Stimulated activated naive CD8-positive, alpha-beta T cell treated with anti-CD3 and anti-CD28 coated beads, Interleukin-15, amount 100 ng/mL, for 72 hours (primary cell): Measurements from ENCODE around the gene WWTR1.

Experiments
- ATAC-seq: fragments of 150-1000 bp; cut with Tn5 transposase; 2 replicates; pipeline ENCODE4 v1.10.0; 2021; ENCODE audit warnings: mild to moderate bottlenecking, moderate library complexity
- DNase-seq, 2 donors: peaks; one replicate each; pipeline ENCODE4 v3.0.0; 2021 to 2022
- H3K27ac Mint-ChIP-seq, 2 donors: one replicate each; pipeline ENCODE4 v1.8.0; 2022; ENCODE audit warnings: mild to moderate bottlenecking in 2 of 2, mixed read lengths in 2 of 2, moderate library complexity in 2 of 2
- H3K27me3 Mint-ChIP-seq: one replicate; pipeline ENCODE4 v1.8.0; 2022; ENCODE audit warnings: mixed read lengths
- H3K4me1 Mint-ChIP-seq: one replicate; pipeline ENCODE4 v1.8.0; 2022; ENCODE audit warnings: mild to moderate bottlenecking, mixed read lengths
- H3K4me3 Mint-ChIP-seq, 2 donors: one replicate each; pipeline ENCODE4 v1.8.0; 2022; ENCODE audit warnings: mild to moderate bottlenecking in 2 of 2, mixed read lengths in 2 of 2, moderate library complexity in 1 of 2
- H3K9me3 Mint-ChIP-seq, 2 donors: one replicate each; pipeline ENCODE4 v1.8.0; 2022; ENCODE audit warnings: mixed read lengths in 2 of 2

Gene WWTR1

GRCh38 chr3:149575961-149576564, 81.8 kb downstream of the WWTR1 start:
- H3K27ac Mint-ChIP-seq = peak overlapping the region in 1 of 2 donors; percentile 12
- peaks cover 24% of the 10 kb centered on the region for H3K4me1 Mint-ChIP-seq
- ATAC-seq (peak; percentile 48), DNase-seq (no peak)
- H3K9me3 Mint-ChIP-seq = no peaks in the 10 kb centered on the region
- peaks cover 13% of the 10 kb centered on the region for H3K27me3 Mint-ChIP-seq
- no peak overlapping the region for H3K4me3 Mint-ChIP-seq

- Mint-ChIP-seq H3K4me3 (no peak overlapping the region), H3K9me3 (no peaks in the 10 kb centered on the region)
- no peak for ATAC-seq
Measured at GRCh38 chr3:149575213-149575960, 82.4 kb downstream of the WWTR1 start.

DNA sequence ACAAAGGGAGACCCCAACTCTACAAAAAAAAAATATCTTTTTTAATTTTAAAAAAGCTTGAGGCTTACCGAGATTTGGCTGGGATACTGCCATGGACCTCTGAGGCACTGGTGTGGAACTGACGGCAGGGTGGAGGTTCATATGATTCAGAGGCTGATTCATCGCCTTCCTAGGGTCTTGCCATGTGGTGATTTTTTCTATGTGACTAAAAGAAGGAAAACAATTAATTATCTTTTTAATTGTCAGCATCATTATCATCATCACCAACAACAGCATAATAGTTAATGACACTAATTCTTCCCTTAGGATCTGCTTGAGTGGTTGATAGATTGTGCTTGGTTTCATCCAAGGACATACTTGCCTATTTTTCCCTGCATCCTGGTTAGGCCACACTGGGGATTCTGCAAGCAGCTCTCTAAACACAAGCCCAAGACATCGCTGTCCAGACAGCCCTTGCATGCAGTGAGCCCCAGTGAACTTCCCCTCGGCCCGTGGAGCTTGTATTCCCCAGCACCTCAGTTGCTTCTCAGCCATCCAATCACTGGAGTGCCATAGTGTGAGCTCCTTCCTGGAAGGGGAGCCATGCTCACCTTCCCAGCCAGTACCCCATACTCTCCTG, 84.9 kb downstream of the WWTR1 start:
- Mint-ChIP-seq H3K27me3 (peaks cover 4% of the 10 kb centered on the region), H3K27ac (no peak overlapping the region), H3K4me1 (peaks cover 15% of the 10 kb centered on the region), H3K4me3 (no peak overlapping the region), H3K9me3 (no peaks in the 10 kb centered on the region)
- DNase-seq (no peak), ATAC-seq (no peak)

More at GRCh38 chr3:149575213-149575960, 82.4 kb downstream of the WWTR1 start:
- peaks cover 8% of the 10 kb centered on the region for H3K27me3 Mint-ChIP-seq
- no peak overlapping the region for H3K27ac Mint-ChIP-seq
- DNase-seq = no peak
- H3K4me1 Mint-ChIP-seq = peaks cover 24% of the 10 kb centered on the region

GRCh38 chr3:149571381-149571780, 86.4 kb downstream of the WWTR1 start:
- ATAC-seq = no peak
- peaks cover 12% of the 10 kb centered on the region for H3K4me1 Mint-ChIP-seq
- H3K27me3 Mint-ChIP-seq = no peaks in the 10 kb centered on the region
- no peak overlapping the region for H3K4me3 Mint-ChIP-seq
- H3K27ac Mint-ChIP-seq = no peak overlapping the region
- no peaks in the 10 kb centered on the region for H3K9me3 Mint-ChIP-seq
- no peak for DNase-seq

- Mint-ChIP-seq H3K27ac (no peak overlapping the region), H3K9me3 (no peaks in the 10 kb centered on the region), H3K4me3 (no peak overlapping the region), H3K4me1 (peaks cover 6% of the 10 kb centered on the region), H3K27me3 (no peaks in the 10 kb centered on the region)
- DNase-seq = no peak
- ATAC-seq = no peak
Measured at GRCh38 chr3:149570016-149570415, 87.8 kb downstream of the WWTR1 start.

GRCh38 chr3:149567381-149567780, 90.4 kb downstream of the WWTR1 start:
- Mint-ChIP-seq H3K4me3 (no peak overlapping the region), H3K27ac (no peak overlapping the region), H3K9me3 (no peaks in the 10 kb centered on the region), H3K4me1 (no peaks in the 10 kb centered on the region), H3K27me3 (no peaks in the 10 kb centered on the region)
- ATAC-seq (no peak), DNase-seq (no peak)

- Mint-ChIP-seq H3K27me3 (no peaks in the 10 kb centered on the region), H3K9me3 (no peaks in the 10 kb centered on the region), H3K4me3 (no peak overlapping the region), H3K27ac (no peak overlapping the region), H3K4me1 (no peaks in the 10 kb centered on the region)
- no peak for ATAC-seq
- DNase-seq = no peak
Measured at GRCh38 chr3:149566292-149566975, 91.4 kb downstream of the WWTR1 start.

GRCh38 chr3:149564079-149564478, 93.7 kb downstream of the WWTR1 start:
- Mint-ChIP-seq H3K4me1 (no peaks in the 10 kb centered on the region), H3K27ac (no peak overlapping the region), H3K27me3 (peaks cover 11% of the 10 kb centered on the region), H3K4me3 (no peak overlapping the region), H3K9me3 (no peaks in the 10 kb centered on the region)
- DNase-seq (no peak), ATAC-seq (no peak)

DNA sequence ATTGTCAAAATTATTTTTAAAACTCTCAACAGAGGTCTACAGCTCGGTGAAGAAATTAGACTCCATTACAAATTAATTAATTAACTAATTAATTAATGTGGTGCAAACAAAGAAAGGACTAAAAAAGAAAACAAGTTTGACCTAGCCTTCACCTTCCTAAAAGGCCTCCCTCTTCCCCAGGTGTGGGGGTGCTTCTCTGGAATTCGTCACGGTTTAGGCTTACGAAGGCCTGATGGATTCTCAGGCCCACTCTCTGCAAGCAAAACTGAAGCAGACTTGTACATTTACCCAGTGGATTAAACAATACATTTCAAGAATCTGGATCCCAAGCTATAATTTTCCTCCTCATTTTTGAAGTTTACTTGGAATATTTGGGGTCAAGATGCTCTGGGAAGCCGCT, 94.7 kb downstream of the WWTR1 start:
- Mint-ChIP-seq H3K27ac (no peak overlapping the region), H3K4me1 (no peaks in the 10 kb centered on the region), H3K4me3 (no peak overlapping the region), H3K27me3 (peaks cover 17% of the 10 kb centered on the region), H3K9me3 (no peaks in the 10 kb centered on the region)
- DNase-seq (no peak), ATAC-seq (no peak)

DNA sequence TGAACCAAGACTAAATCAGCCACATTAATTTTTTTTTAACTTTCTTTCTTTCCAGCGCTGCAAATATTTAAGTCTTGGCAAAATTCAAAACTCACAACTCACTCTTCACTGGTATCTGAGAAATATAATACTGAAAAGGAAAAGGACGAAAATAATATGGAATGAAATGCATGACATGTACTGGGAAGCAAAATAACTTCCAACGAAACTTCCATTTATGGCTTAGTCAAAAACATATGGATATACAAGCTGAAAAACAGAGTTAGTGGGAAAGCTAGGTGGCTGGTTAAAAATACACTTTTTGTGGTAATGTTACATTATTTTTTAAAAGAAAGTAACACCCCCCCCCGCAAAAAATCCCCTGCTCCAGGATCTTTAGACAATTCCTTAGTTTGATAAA, 97.2 kb downstream of the WWTR1 start:
- H3K27ac Mint-ChIP-seq = no peak overlapping the region
- DNase-seq (no peak), ATAC-seq (no peak)
- no peaks in the 10 kb centered on the region for H3K9me3 Mint-ChIP-seq
- no peak overlapping the region for H3K4me3 Mint-ChIP-seq
- peaks cover 17% of the 10 kb centered on the region for H3K27me3 Mint-ChIP-seq
- no peaks in the 10 kb centered on the region for H3K4me1 Mint-ChIP-seq

- Mint-ChIP-seq H3K9me3 (no peaks in the 10 kb centered on the region), H3K27ac (no peak overlapping the region), H3K27me3 (peaks cover 17% of the 10 kb centered on the region)
Measured at GRCh38 chr3:149560001-149560400, 97.8 kb downstream of the WWTR1 start.

GRCh38 chr3:149559525-149559924, 98.3 kb downstream of the WWTR1 start:
- no peak for DNase-seq
- peaks cover 17% of the 10 kb centered on the region for H3K27me3 Mint-ChIP-seq
- no peak overlapping the region for H3K27ac Mint-ChIP-seq
- no peak for ATAC-seq
- no peaks in the 10 kb centered on the region for H3K9me3 Mint-ChIP-seq
- no peaks in the 10 kb centered on the region for H3K4me1 Mint-ChIP-seq
- no peak overlapping the region for H3K4me3 Mint-ChIP-seq

More at GRCh38 chr3:149560001-149560400, 97.8 kb downstream of the WWTR1 start:
- no peak for ATAC-seq
- H3K4me3 Mint-ChIP-seq = no peak overlapping the region
- DNase-seq = no peak
- no peaks in the 10 kb centered on the region for H3K4me1 Mint-ChIP-seq

DNA sequence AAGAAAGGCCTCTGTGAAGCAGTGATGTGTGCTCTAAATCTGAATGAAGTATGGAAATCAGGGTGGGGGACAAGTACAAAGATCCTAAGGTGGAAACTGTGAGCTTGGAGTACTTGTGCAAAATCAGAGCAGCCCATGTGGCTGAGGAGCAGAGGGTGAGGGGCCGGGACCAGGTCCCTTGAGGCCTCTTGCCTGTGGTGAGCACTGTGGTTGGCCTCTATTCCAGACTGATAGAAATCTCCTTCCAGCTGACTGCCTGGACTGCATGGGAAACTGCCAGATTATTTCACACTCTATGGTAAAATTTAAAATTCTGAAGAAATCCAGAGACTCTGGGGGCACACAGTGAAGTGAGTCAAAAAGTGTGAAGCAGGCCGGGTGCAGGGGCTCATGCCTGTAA, 101.9 kb downstream of the WWTR1 start:
- no peaks in the 10 kb centered on the region for H3K4me1 Mint-ChIP-seq
- no peak for DNase-seq
- H3K4me3 Mint-ChIP-seq = no peak overlapping the region
- no peaks in the 10 kb centered on the region for H3K9me3 Mint-ChIP-seq
- no peak for ATAC-seq
- H3K27ac Mint-ChIP-seq = no peak overlapping the region
- peaks cover 17% of the 10 kb centered on the region for H3K27me3 Mint-ChIP-seq

DNA sequence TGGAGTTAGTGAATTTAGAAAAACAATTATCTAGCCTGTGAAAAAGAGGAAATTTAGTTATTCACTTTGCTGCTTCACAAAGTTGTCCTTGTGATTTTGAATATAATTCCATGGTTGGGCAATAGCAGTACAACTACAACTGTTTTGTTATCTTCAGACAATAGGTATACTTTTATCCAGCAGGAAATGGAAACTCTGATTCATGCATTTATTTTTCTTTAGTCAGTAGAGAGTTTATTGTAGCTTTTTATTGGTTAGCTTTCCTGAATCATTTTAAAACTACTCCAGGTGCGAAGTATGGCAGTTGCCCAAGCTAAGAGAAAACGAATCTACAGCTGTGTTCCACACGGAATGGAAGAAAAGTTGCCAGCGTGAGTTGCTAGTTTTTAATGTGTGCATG, 103.0 kb downstream of the WWTR1 start:
- Mint-ChIP-seq H3K4me1 (no peaks in the 10 kb centered on the region), H3K27me3 (peaks cover 10% of the 10 kb centered on the region), H3K4me3 (no peak overlapping the region), H3K9me3 (no peaks in the 10 kb centered on the region), H3K27ac (no peak overlapping the region)
- ATAC-seq = no peak
- DNase-seq = no peak

DNA sequence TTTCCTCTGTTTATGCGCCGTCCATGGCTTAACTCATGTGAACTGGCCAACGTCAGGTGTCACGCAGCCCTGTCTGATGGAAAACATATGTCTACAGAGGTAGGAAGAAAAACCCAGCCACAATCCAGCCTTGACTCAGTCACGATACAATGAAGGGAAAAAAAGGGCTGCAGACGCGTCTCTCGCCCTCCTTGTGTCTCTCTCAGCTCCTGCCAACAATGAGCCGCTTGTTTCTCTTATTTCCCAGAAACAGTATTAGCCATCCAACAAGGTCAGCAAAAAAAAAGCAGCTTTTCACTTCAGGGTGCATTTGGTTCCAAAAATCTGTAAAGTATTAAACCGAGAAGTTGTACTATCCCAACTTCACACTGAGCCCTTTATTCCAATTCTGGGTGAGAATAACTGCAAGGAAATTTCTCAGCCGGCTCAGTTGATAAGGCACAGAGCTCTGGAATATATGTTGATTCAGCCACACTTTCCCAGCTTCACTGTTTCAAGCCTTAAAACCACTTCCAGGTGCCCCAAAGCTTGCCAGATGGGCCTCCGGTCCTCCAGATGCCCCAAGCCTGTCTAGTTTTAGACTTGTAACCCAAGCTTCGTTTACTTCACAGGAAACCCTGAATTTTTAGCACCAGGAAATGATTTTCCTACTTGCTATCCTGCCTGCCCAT, 103.9 kb downstream of the WWTR1 start:
- H3K4me3 Mint-ChIP-seq = no peak overlapping the region
- H3K4me1 Mint-ChIP-seq = no peaks in the 10 kb centered on the region

More for the DNA sequence above, 103.9 kb downstream of the WWTR1 start:
- ATAC-seq = no peak
- no peak overlapping the region for H3K27ac Mint-ChIP-seq
- no peaks in the 10 kb centered on the region for H3K9me3 Mint-ChIP-seq
- no peak for DNase-seq
- H3K27me3 Mint-ChIP-seq = peaks cover 6% of the 10 kb centered on the region
